Vagina (tissue), 2 donors: ENCODE data around the gene TRAPPC2L.

Experiments used
- POLR2A ChIP-seq, 2 donors: fragments of 450-650 bp; IDR thresholded peaks; one replicate each; pipeline ENCODE4 v1.6.1; 2017; ENCODE audit warnings: antibody characterized with exemption in 2 of 2, mild to moderate bottlenecking in 2 of 2, moderate library complexity in 2 of 2
- TF ChIP-seq, protein P1 (sequence below), 3 experiments: fragments of 450-650 bp in 2 of 3; fragments of 200-600 bp in 1 of 3; sonication (generic) in 1 of 3; IDR thresholded peaks; one replicate each; pipeline ENCODE4 v1.5.1; 2017 to 2019; ENCODE audit warnings: antibody characterized with exemption in 3 of 3, mild to moderate bottlenecking in 2 of 3, moderate library complexity in 2 of 3

DNA sequence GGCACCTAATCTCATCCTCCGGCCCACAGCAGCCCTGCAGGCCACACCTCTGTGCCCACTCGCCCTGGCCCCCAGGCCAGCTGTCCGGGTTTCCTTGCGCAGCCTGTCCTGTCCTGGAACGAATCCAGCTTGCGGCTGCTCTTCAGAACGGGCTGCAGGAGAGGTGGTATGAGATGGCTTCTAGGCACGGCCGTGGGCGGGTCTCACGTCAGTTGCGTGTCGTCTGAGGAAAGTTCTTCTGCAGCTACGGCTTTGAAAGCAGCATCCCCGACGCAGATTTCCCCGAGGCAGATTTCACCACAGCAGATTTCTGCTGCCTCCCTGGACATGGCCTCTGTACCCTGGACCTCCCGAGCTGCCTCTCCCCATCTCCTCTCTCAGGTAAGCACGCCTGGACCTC lies 18.4 kb upstream of the TRAPPC2L start:
- TF ChIP-seq POLR2A (IDR thresholded peaks at IDR 0.05): no peak
- TF ChIP-seq, protein P1, sequence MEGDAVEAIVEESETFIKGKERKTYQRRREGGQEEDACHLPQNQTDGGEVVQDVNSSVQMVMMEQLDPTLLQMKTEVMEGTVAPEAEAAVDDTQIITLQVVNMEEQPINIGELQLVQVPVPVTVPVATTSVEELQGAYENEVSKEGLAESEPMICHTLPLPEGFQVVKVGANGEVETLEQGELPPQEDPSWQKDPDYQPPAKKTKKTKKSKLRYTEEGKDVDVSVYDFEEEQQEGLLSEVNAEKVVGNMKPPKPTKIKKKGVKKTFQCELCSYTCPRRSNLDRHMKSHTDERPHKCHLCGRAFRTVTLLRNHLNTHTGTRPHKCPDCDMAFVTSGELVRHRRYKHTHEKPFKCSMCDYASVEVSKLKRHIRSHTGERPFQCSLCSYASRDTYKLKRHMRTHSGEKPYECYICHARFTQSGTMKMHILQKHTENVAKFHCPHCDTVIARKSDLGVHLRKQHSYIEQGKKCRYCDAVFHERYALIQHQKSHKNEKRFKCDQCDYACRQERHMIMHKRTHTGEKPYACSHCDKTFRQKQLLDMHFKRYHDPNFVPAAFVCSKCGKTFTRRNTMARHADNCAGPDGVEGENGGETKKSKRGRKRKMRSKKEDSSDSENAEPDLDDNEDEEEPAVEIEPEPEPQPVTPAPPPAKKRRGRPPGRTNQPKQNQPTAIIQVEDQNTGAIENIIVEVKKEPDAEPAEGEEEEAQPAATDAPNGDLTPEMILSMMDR (IDR thresholded peaks at IDR 0.05): no peak
